ENCODE measurements around the gene SRRM5.
"Not testable (repeated sequence)": the region's sequence is repeated elsewhere in the genome, so short reads cannot be mapped to it uniquely, and the experiment has no call there.

Gene SRRM5

DNA sequence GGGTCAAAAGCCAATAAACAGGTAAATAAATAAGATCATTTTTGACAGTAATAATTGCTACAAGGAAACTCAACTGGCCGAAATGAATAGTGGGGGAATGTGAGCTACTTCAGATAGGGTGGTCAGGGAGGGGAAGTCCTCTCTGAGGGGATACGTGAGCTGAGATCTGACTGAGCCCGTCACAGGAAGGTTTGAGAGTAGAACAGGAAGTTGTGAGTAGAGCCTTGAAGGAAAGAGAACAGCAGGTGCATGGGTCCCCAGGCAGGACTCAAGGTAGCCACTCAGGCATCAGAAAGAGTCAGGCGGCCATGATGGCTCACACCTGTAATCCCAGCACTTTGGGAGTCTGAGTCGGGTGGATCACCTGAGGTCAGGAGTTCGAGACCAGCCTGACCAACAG lies 22.2 kb upstream of the SRRM5 start:
- DNase-seq (ENCODE audit: low read depth in 4 of 4, low spot score in 1 of 4): no peak

- no peak for DNase-seq (ENCODE audit: low read depth in 4 of 4, low spot score in 1 of 4)
These were observed 19.8 kb upstream of the SRRM5 start for GRCh38 chr19:43591904-43592772.

DNA sequence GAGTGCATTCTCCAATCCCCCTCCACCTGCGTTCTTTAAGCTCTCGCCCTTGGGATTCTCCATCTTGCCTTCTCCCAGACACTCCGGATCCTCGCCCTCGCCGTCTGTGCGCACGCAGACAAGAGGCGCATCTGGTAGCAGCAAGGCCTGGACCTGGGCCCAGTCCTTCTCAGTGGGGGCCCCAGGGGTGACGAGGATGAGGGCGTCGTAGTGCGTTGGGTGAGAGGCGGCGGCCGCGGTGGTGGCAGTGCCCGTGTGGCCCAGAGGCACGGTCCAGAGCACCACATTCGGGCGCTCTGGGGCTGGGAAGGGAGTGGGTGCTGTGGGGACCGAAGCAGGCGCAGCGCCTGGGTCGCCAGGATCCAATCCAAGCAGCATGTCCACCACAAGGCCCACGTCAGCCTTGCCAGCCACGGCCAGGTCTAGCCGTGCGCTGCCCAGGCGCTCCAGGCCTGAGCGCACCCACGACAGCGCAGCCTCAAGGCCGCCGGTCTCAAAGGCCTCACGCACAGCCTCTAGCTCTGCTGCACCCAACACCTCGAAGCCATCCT lies 19.0 kb upstream of the SRRM5 start:
- DNase-seq (ENCODE audit: low read depth in 4 of 4, low spot score in 1 of 4): no peak

DNA sequence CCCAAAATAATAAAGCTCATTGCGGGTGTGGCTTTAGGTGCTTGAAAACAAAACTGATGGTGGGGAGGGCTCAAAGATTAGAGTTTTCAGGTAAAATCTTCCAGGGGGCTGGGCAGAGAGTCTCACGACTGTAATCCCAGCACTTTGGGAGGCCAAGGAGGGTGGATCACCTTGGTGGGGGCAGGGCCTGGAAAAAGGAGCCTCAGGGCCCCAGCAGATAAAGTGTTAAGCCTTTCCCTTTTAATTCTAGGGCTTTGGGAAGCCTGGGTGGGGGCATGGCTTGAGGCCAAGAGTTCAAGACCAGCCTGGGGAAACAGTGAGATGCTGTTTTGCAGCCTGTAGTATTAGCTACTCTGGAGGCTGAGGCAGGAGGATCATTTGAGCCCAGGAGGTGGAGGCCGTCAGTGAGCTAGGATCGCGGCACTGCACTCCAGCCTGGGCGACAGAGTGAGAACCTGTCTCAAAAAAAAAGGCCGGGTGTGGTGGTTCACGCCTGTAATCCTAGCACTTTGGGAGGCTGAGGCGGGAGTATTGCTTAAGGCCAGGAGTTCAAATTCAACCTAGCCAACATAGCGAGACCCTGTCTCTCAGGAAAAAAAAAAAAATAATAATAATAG lies 17.7 kb upstream of the SRRM5 start:
- DNase-seq (ENCODE audit: low read depth in 4 of 4, low spot score in 1 of 4): no peak

DNA sequence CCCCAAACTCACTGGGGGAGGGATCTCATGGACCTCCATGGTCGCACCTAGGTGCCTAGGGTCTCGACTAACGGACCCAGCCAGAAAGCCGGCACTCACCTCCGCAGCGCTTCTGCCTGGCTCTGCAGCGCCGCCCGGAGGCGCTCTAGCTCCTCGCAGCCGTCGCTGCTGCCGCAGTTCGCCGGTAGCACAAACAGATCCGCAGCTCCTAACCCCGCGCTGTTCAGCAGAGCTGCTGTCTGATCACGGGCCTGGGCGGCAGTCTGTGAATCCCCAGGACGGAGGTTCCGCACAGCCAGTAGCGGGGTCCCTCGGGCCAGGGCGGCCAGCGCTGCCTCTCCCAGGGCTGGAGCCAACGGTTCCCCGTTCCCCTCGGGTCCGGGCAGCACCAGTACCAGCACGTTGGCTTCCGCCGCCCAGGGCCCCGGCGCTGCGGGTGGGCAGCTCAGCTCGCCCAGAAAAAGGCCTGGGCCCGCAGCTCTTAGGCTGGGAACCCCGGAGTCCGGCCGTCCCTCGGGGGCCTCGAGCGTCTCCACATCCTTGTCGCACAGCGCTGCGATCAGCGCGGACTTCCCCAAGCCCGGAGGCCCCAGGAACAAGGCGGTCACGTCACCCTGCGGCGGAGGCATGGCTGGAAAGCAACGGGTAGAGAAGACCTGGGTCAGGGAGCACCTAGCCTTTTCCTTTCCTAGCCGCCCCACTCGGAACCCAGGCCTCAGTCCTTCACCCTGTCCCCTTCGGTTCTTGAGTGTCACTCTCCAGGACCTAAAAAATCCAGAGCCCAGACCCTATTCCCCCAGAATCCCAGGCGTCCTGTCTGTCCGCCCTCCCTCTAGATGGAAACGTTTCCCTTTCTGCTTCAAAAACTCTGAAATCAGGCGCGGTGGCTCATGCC lies 16.9 kb upstream of the SRRM5 start:
- peak in 3 of 4 experiments; percentile 29 to 60 (median 52) for DNase-seq (ENCODE audit: low read depth in 4 of 4, low spot score in 1 of 4)

DNA sequence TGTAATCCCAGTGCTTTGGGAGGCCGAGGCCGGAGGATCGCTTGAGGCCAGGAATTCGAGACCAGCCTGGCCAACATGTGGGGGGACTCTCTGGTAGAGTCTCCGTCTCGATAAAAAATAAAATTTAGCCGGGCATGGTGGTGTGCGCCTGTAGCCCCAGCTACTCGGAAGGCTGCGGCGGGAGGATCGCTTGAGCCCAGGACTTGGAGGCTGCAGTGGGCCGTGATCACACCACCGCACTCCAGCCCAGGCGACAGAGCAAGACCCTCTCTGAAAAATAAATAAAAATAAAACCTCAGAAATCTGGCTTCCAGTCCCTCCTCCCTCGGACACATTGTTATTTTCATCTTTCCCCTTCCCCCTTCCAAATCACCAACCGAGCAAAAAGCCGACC lies 16.3 kb upstream of the SRRM5 start:
- DNase-seq (ENCODE audit: low read depth in 4 of 4, low spot score in 1 of 4): no peak

DNA sequence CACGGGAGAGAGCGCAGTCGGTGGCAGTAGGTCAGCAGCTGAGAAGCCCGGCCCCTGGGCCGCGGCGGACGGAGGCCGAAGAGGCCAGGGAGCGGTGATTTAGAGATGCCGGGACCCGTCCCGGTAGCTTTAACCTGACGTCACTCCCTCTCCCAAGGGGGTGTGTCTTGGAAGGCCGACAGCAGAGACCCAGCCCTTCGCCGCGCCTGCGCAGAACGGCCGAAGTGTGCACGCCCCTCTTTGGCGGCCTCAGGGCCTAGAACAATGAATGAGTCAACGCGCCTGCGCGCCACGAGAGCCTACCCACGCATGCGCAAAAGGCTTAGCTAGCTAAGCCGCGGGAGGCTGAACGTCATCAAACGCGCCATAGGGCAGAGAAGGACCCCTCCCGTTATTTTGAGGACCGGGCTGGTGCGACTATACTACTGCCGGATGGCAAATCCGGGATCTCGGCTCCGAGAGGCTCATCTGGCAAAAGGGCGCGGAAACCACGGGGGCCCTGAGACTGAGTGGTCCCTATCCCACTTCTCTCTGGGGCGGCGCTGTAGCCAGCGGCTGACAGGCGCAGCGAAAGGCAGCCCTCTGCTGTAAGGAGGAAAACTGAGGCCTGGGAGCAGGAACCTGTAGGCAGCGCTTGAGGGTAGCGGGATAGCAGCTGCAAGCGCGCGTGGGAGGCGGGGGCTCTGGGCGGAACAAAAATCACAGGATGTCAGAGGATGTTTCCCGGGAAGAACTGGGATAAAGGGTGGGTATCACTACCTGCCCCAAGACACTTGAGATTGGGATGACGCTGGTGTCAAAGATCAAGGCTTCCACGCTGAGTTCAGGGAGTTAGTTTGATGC lies 15.7 kb upstream of the SRRM5 start, which contains the start of the genes IRGQ and ZNF576:
TSS of gene IRGQ (minus strand) at position 136 of the 843 bp plus-strand sequence. CDS start 796 bp downstream, outside the sequence.
TSS of gene ZNF576 (plus strand) at position 597 of the 843 bp plus-strand sequence. CDS start 514 bp downstream, outside the sequence.
- peak; percentile 100 for DNase-seq (ENCODE audit: low read depth in 4 of 4, low spot score in 1 of 4)

- DNase-seq (ENCODE audit: low read depth in 4 of 4, low spot score in 1 of 4): no peak
These were observed 14.9 kb upstream of the SRRM5 start for GRCh38 chr19:43596842-43597461.

GRCh38 chr19:43597876-43598275 lies 14.0 kb upstream of the SRRM5 start:
- DNase-seq (ENCODE audit: low read depth in 4 of 4, low spot score in 1 of 4): no peak

DNA sequence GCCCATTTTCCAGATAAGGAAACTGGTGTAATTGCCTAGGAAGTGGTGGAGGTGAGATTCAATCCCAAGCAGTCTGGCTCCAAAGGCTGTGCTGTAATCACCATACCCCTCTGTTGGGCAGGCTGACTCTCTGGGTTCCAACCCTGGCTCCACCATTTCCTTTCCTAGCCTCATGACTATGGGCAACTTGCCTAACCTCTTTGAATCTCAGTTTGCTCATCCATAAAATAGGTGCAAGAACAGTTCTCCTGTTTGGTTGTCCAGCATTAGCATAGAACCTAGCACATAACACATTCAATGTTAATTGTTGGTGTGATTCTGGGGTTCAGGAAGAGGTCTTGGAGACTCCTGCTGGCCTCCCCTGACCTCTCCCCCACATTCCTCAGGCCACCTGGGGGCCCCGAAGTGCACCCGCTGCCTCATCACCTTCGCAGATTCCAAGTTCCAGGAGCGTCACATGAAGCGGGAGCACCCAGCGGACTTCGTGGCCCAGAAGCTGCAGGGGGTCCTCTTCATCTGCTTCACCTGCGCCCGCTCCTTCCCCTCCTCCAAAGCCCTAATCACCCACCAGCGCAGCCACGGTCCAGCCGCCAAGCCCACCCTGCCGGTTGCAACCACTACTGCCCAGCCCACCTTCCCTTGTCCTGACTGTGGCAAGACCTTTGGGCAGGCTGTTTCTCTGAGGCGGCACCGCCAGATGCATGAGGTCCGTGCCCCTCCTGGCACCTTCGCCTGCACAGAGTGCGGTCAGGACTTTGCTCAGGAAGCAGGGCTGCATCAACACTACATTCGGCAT lies 13.2 kb upstream of the SRRM5 start:
- DNase-seq (ENCODE audit: low read depth in 4 of 4, low spot score in 1 of 4): no peak

GRCh38 chr19:43599635-43600295 lies 12.1 kb upstream of the SRRM5 start:
- DNase-seq (ENCODE audit: low read depth in 4 of 4, low spot score in 1 of 4): no peak

DNA sequence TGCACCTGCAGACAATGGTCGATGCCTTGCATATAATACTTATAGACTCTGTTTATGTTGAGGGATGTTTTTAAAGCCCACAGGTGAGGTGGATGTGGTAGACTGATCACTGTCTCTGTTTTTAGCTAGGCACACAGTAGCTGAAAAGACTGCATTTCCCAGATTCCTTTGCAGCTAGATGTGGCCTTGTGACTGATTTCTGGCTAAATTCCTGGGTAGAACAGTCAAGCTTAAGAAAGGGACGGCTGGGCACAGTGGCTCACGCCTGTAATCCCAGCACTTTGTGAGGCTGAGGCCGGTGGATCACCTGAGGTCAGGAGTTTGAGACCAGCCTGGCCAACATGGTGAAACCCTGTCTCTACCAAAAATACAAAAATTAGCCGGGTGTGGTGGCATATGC lies 11.6 kb upstream of the SRRM5 start:
- not testable (repeated sequence) for DNase-seq (ENCODE audit: low read depth in 4 of 4, low spot score in 1 of 4)

- no peak for DNase-seq (ENCODE audit: low read depth in 4 of 4, low spot score in 1 of 4)
These were observed 5.9 kb upstream of the SRRM5 start for GRCh38 chr19:43605875-43606568.

DNA sequence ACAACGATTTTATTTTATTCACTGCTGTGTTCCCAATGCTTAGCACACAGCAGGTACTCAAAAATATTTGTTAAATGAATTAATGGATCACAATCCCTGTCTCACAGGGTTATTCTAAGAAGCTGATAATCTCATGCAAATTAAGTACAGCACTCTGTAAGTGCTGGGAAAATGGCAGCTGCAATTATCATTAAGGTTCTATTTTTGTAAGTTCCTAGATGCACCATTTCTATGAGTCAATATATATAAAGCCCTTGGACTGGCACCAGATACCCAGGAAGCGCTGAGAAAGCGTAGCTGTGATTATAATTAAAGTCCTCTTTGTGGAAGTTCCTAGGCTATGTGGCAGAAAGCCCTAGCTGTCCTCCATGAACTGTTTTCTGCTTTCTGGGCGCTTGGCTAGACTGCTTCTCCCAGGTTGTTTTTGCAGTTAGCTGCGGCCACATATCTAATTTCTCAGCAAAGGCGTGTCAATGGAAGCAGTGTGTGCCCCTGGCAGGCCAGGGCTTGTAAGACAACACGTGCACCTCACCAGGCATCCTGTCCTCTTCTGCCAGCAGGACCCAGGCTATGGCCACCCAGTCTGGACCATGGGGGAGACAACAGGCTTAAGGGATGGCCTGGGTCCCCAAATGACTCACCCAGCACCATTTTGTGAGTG lies 5.2 kb upstream of the SRRM5 start:
- DNase-seq (ENCODE audit: low read depth in 4 of 4, low spot score in 1 of 4): no peak

DNA sequence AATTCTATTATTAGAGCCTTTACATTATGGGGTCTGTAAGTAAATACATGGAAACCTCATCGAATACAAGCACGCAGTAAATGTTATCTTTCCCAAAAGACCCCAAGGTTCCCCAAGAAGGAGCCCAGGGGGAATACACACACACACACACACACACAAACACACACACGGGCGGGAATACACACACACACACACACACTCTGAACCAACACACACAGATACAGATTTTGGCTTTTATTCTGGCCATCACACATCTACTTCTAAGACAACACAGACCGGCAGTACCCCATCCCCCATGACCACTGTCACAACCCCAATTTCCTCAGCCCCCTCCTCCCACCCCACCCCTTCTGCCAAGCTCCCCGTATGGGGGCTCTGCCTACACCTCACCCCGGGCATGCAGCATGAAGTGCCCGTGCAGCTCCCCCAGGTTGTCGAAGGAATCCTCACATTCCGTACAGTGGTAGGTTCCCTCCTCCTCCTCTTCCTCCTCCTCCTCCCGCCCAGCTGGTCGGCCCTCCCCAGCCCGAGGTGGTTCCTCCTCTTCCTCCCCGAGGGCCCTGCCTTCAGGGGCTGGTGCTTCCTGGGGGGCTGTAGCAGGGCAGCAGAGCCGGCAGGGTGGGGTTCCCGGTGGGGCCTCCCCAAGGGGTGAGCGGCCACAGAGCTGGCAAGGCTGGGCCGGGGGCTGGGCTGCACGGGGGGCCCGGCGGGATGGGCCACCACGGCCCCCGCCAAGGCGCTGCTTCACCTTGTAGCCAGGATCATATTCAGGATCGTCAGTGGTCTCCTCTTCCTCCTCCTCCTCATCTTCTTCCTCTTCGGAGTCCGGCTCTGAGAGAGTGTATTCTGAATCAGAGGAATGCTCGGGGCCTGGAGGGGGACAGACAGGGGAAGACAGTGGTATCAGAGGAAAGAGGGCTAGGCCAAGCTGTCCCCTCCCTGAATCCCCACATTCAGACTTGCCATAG lies 4.4 kb upstream of the SRRM5 start:
- no peak for DNase-seq (ENCODE audit: low read depth in 4 of 4, low spot score in 1 of 4)

DNA sequence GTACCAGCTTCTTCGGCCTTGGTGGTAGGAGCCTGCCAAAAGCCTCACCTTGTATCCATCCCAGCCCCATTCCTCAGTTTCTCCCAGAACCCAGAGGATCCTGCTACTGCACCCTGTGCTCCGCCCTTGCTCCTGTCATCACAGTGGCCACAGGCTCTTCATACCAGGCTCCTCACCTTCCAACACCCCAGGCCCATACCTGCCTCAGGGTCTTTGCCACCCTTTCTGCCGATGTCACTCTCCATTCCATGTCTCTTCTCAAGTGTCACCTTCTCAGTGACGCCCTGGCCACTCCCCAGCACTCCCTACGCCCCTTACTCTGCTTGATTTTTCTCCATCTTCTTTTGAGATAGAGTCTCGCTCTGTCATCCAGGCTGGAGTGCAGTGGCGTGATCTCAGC lies 2.0 kb upstream of the SRRM5 start:
- DNase-seq (ENCODE audit: low read depth in 4 of 4, low spot score in 1 of 4): no peak

Data from stimulated activated CD4-positive, alpha-beta T cell treated with anti-CD3 and anti-CD28 coated beads, Interleukin-1b, Interleukin-23, amount 100 ng/mL, for 24 hours (primary cell).